Measurements from ENCODE around the gene SLC2A2.
A peak's percentile ranks its signal among the peaks of the same experiment; 100 is the strongest.

The SLC2A2 gene

GRCh38 chr3:171026597-171027293 lies at the start of gene SLC2A2:
Gene SLC2A2, minus strand, starts transcription at chr3:171026720. Its CDS starts 50 bp downstream, at chr3:171026670.
- no peak for DNase-seq

- DNase-seq, result no peak
These were observed 45.9 kb upstream of the SLC2A2 start for GRCh38 chr3:171072432-171072831.

GRCh38 chr3:171068658-171069057 lies 42.1 kb upstream of the SLC2A2 start:
- DNase-seq, result no peak

GRCh38 chr3:171066206-171066605 lies 39.7 kb upstream of the SLC2A2 start:
- DNase-seq, result no peak

- no peak for DNase-seq
These were observed 39.2 kb upstream of the SLC2A2 start for GRCh38 chr3:171065732-171066131.

- no peak for DNase-seq
These were observed 37.9 kb upstream of the SLC2A2 start for GRCh38 chr3:171064461-171064860.

DNA sequence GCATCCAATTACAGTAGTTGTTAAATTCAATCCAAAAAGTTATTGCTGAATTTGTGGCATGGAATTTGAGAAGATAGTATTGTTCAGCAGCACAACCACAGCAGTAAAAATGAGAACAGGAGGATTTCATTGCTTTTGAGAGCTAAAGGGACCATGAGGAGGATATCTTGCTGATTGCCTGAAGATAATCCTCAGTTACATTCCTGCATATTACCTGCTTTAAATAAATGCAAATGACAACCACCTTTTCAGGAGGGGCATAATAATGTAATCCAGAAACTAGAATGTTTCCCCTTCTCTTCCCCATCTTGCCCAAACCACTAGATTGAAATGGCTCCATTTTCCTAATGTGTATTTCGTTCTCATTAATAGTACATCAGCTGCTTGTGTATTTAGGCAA lies 35.2 kb upstream of the SLC2A2 start:
- DNase-seq, result no peak

- no peak for DNase-seq
These were observed 33.5 kb upstream of the SLC2A2 start for GRCh38 chr3:171059978-171060377.

GRCh38 chr3:171058873-171059603 lies 32.5 kb upstream of the SLC2A2 start:
- no peak for DNase-seq

GRCh38 chr3:171058058-171058457 lies 31.5 kb upstream of the SLC2A2 start:
- no peak for DNase-seq

- DNase-seq, result no peak
These were observed 30.6 kb upstream of the SLC2A2 start for GRCh38 chr3:171057072-171057471.

DNA sequence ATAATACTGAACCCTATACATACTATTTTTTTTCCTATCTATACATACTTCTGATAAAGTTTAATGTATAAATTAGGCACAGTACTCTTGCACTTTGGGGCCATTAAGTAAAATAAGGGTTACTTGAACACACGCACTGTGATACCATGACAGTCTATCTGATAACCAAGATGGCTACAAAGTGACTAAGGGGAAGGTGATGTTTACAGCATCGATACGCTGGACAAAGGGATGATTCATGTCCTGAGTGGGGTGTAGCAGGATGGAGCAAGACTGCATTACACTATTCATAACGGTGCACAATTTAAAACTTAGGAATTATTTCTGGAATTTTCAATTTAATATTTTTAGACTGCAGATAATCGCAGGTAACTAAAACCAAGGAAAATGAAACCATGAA lies 30.0 kb upstream of the SLC2A2 start:
- no peak for DNase-seq

DNA sequence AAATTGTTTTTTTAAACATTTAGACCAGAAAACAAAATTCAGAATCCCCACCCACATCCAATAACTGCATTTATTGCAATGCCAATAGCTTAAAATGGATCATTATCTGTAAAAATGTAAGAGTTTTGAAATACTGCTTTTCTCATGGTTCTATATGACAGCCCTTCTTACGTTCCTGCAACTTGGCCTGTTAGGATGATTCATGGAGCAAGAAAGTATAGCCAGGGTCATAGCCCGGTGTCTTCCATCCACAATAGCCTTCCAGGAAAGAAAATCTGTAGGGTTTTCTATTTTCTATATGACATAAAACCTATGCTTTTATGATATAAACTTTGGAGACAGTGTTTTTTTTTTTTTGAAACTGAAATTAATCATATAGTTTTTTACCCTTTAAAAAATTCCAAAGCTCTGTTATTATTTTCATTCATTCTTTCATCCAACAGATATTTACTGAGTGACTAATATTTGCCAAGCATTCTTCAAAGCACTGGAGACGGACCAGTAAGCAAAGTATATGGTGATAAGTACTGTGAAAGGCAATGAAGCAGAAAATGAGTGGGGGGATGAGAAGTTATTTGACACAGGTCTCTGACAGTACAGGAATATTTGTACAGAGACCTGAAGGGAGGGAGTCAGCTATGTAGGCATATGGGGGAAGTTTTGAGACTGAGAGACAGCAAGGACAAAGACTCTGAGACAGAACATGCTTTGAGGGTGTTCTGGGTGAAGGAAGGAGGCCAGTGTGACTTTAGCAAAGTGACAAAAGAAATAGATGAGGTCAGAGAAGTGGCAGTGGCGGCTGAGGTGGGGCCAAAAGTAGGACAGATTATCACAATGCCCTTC lies 29.0 kb upstream of the SLC2A2 start:
- DNase-seq, result no peak

- DNase-seq, result no peak
These were observed 28.4 kb upstream of the SLC2A2 start for GRCh38 chr3:171054921-171055320.

GRCh38 chr3:171054231-171054630 lies 27.7 kb upstream of the SLC2A2 start:
- DNase-seq, result no peak

DNA sequence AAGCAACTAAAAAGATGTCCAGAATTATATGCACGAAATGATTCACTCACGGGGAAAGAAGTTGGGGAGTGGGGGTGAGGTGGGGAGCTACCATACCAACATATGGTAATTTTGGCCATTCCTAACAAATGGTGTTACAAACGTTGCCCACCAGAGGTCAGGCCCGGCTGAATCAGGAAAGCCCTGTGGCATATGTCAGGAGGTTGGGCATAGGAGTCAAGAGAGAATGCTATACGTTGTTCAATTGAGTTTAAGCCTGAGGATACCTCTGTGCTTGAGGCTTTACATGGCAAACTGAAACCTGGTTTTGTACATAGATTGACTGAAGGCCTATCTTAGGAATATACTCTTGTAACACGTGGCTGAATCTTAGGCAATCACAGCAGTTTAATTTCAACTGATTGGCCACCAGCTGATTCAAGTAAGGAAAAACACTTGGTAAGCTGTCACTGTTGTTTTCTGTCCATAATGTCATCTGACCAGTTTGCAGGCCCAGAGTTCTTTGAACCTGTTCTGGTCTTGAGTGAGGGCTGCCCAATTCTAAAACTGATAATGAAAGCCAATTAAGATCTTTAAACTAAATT lies 23.4 kb upstream of the SLC2A2 start:
- peak; percentile 10 to 13 for DNase-seq

DNA sequence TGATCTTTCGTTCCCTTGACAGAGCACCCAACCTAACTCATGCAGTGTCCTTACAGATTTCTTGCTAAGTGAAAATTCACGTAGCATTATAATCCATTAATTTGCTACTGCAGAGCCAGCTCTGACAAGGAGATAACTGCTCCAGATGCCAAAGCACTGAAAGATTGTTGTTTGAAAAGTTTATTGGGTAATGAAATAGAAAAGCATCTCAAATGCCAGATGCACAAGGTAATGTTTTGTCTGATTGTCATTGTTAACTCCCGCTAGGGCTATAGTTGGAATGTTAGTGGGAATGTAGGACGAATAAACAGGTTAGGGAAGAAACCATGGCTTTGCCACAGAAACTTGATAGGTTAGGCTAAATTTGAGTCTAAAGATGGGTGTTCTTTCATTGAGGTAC lies 20.2 kb upstream of the SLC2A2 start:
- DNase-seq, result no peak

DNA sequence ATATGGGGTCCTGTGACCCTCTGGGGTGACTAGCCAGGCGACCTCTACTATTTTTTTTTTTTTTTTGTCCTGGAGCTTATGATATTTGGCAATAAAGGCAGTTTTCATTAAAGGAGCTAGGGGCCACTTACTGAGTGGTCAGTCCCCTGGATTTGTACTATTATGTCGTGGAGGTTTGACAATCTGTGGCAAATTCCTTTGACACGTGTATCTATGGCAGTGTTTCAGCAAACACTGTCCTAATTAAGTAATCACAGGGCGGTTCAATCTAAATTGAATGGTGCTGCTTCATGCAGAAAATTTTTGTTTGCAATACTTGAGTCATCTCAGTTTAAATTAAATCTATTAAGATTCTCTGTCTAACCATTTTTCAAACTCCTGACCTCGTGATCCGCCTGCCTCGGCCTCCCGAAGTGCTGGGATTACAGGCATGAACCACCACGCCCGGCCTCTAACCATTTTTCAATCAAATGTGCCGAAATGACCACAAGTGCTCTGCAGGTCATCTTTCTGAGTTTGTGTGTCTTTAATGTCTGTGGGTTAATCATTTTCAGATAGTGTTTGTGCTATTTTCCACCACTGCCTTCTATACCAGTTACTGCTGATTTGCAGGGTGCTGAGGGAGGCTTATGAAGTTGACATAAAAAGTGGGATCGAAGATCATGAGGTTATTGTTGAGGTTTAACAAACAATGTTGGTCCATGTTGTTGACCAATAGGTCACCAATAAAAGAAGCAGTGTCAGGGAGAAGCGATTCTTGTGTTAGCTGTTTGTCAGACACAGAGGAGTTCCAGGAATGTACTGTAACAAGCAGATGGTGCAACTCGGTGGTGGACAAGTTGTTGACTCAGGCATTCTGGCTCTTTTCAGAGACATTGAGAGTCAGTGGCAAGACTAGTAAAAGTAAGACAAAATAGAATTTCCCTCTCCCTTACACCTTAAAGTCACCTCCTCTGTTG lies 18.6 kb upstream of the SLC2A2 start:
- no peak for DNase-seq

DNA sequence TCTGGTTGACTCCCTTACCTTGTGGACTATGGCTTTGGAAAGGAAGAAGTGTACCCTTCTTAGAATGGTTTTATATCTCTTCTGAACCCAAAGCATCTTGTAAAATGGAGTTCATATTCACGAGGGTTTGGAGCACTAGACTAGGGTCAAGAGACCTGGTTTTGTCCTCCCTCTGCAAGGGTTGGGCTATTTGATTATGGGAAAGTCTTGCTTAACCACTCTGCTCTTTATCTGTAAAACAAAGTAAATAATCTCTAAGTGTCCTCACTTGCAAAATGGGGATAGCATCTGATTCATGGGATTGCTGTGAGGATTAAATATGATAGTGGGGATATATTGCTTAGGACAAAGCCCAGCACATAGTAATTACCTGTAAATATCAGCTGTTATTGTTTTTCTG lies 17.9 kb upstream of the SLC2A2 start:
- no peak for DNase-seq

DNA sequence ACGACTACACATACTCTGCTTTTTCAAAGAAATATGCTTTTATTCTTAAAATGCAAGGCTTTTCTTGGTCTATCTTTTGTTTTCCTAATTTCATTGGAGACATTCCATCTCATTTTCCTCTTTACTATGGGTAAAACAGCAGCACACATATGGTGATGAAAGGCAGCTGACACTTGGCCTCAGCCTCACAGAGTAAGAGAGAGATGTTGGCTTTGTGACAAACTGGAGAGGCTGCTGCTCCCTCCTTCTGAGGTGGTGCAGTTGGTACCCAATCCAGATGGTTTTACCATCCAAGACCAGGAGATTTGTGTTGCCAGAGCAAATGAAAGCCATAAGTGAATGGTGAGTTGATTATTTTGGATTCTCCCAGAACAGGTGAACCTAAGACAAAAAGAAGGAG lies 13.2 kb upstream of the SLC2A2 start:
- no peak for DNase-seq

DNA sequence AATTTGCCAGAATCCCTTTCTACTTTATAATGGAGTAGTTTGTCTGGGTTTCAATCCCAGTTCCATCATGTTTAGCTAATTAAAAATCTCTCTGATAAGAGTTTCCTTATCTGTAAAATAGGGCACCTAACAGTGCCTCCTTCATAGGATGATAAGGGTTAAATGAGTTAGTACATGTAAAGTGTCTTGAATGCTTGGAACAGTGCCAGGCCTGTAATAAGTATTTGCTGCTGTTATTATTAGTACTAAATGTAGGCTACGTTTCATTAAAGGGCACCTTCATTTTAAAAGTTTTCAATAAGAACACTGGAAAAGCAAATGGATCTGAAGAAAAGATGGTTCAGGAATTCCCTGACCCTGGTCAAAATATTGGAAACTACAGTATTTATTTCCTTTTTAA lies 11.8 kb upstream of the SLC2A2 start:
- DNase-seq, result no peak

DNA sequence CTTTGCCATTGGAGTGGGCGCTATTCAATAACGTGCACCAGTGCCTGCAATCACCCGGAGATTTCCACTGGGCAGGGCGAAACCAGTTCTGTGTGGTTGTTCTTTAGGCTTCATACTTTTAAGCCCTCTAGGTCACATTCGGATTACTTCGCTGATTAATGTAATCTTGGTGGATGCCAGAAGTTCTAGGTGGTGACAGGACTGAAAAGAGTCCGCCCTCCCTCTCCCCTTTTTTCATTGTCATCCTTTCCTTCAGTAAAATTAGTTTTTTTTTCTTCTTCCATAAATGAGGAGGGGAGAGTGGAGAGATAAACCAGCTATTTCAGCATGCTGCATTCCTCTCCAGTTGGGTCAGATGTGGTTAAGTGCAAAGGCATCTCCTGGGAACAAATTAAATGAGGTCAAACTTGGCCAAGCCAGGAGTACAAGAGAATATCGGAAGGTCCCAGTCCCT lies 2.3 kb upstream of the SLC2A2 start:
- DNase-seq, result no peak
